Hepatocyte (in vitro differentiated cells): Measurements from ENCODE around the gene RPE65. TPM values are rescaled to one million over a fixed set of nuclear protein-coding genes. Genes with fewer than 3 reads are reported as not detected.

Experiments
- DNase-seq: peaks from one replicate; pipeline ENCODE4 v3.0.0-alpha.2; 2016; ENCODE audit warnings: low spot score
- H2AFZ ChIP-seq: fragments of 200-600 bp; sonication (generic); 2 replicates; pipeline ENCODE4 v1.6.0; 2016; ENCODE audit warnings: antibody characterized with exemption, mild to moderate bottlenecking
- H3K27ac ChIP-seq: fragments of 200-600 bp; sonication (generic); 2 replicates; pipeline ENCODE4 v1.5.1; 2016; ENCODE audit warnings: mild to moderate bottlenecking
- H3K27me3 ChIP-seq: fragments of 200-600 bp; sonication (generic); 2 replicates; pipeline ENCODE4 v1.6.1; 2016
- H3K36me3 ChIP-seq: fragments of 200-600 bp; sonication (generic); replicated peaks from 2 replicates; pipeline ENCODE4 v1.5.1; 2016; ENCODE audit warnings: low read depth; ENCODE audit not compliant: insufficient read depth
- H3K4me1 ChIP-seq: fragments of 200-600 bp; sonication (generic); 2 replicates; pipeline ENCODE4 v1.5.1; 2016; ENCODE audit warnings: mild to moderate bottlenecking, moderate library complexity; ENCODE audit not compliant: insufficient read depth
- H3K4me2 ChIP-seq: fragments of 200-600 bp; sonication (generic); 2 replicates; pipeline ENCODE4 v1.6.0; 2016
- H3K4me3 ChIP-seq: fragments of 200-600 bp; sonication (generic); 2 replicates; pipeline ENCODE4 v1.5.1; 2016; ENCODE audit warnings: mild to moderate bottlenecking
- H3K79me2 ChIP-seq: fragments of 200-600 bp; sonication (generic); 2 replicates; pipeline ENCODE4 v1.6.0; 2017; ENCODE audit warnings: mild to moderate bottlenecking
- H3K9me2 ChIP-seq: fragments of 200-600 bp; sonication (generic); replicated peaks from 2 replicates; pipeline ENCODE4 v1.6.0; 2017; ENCODE audit warnings: mild to moderate bottlenecking; ENCODE audit not compliant: insufficient read depth
- H3K9me3 ChIP-seq: fragments of 200-600 bp; sonication (generic); 2 replicates; pipeline ENCODE4 v1.5.1; 2016; ENCODE audit warnings: low read depth, mild to moderate bottlenecking
- H4K20me1 ChIP-seq: fragments of 200-600 bp; sonication (generic); 2 replicates; pipeline ENCODE4 v1.6.0; 2016; ENCODE audit warnings: mild to moderate bottlenecking; ENCODE audit not compliant: insufficient read depth, poor library complexity, severe bottlenecking
- EZH2 ChIP-seq: fragments of 200-600 bp; sonication (generic); IDR thresholded peaks from 2 replicates; pipeline ENCODE4 v1.6.1; 2016; ENCODE audit warnings: antibody characterized with exemption, mild to moderate bottlenecking, borderline replicate concordance
- EZH2phosphoT487 ChIP-seq: fragments of 200-600 bp; sonication (generic); IDR thresholded peaks from one replicate; pipeline ENCODE4 v1.6.1; 2018; ENCODE audit warnings: antibody characterized with exemption, mild to moderate bottlenecking, low read depth, moderate library complexity; ENCODE audit not compliant: unreplicated experiment, severe bottlenecking
- WGBS: methylation state at CpG from one replicate; pipeline ENCODE4 v1.1.6; 2016; ENCODE audit warnings: low lambda C conversion rate; ENCODE audit errors: missing lambda C conversion rate; 5-methylcytosine and 5-hydroxymethylcytosine counted together
- polyA plus RNA-seq: library from polyadenylated mRNA; unstranded; fragments of >200 nt; fragmentation: Nextera tagmentation; extraction: Ambion mirVana; gene quantifications from 2 replicates; pipeline ENCODE4 v1.2.1, GENCODE V29; 2016
- total RNA-seq: library from RNA; depleted of rRNA; stranded (reverse); fragments of >200 nt; gene quantifications from 2 replicates; pipeline ENCODE4 v1.2.3, GENCODE V29; 2014
- TF ChIP-seq, protein P1 (sequence below): fragments of 200-600 bp; sonication (generic); IDR thresholded peaks from 2 replicates; pipeline ENCODE4 v1.5.1; 2016; ENCODE audit warnings: antibody characterized with exemption, mild to moderate bottlenecking; ENCODE audit not compliant: poor library complexity

The RPE65 gene
- total and polyA plus RNA-seq, 2 experiments from 2014 or later: 0.39 to 0.70 TPM

DNA sequence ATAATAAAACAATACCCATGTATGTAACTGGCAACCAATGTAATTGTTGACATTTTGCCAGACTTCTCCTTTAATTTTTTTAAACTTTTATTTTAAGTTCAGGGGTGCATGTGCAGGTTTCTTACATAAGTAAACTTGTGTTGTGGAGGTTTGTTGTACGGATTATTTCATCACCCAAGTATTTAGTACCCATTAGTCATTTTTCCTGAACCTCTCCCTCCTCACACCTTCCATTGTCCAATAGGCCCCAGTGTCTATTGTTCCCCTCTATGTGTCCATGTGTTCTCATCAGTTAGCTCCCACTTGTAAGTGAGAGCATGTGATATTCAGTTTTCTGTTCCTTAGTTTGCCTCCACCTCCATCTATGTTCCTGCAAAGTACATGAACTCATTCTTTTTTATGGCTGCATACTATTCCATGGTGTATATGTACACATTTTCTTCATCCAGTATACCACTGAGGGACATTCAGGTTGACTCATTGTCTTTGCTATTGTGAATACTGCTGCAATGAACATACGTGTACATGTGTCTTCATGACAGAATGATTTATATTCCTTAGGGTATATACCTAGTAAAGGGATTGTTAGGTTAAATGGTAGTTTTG is 40.4 kb upstream of the RPE65 start:
- no peaks in the 10 kb centered on the region for H3K9me2 ChIP-seq
- no peaks in the 10 kb centered on the region for H3K36me3 ChIP-seq
- DNase-seq: no peak
- no peak overlapping the region for H2AFZ ChIP-seq
- no peak overlapping the region for H3K27ac ChIP-seq
- no peak overlapping the region for H3K4me2 ChIP-seq
- TF ChIP-seq EZH2 (no peak), EZH2phosphoT487 (no peak)
- TF ChIP-seq, protein P1, sequence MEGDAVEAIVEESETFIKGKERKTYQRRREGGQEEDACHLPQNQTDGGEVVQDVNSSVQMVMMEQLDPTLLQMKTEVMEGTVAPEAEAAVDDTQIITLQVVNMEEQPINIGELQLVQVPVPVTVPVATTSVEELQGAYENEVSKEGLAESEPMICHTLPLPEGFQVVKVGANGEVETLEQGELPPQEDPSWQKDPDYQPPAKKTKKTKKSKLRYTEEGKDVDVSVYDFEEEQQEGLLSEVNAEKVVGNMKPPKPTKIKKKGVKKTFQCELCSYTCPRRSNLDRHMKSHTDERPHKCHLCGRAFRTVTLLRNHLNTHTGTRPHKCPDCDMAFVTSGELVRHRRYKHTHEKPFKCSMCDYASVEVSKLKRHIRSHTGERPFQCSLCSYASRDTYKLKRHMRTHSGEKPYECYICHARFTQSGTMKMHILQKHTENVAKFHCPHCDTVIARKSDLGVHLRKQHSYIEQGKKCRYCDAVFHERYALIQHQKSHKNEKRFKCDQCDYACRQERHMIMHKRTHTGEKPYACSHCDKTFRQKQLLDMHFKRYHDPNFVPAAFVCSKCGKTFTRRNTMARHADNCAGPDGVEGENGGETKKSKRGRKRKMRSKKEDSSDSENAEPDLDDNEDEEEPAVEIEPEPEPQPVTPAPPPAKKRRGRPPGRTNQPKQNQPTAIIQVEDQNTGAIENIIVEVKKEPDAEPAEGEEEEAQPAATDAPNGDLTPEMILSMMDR: no peak
- no peaks in the 10 kb centered on the region for H3K9me3 ChIP-seq
- H3K4me3 ChIP-seq: no peak overlapping the region
- 98% methylated on average over 2 of the region's 2 CpGs for WGBS
- no peaks in the 10 kb centered on the region for H4K20me1 ChIP-seq
- no peaks in the 10 kb centered on the region for H3K27me3 ChIP-seq
- H3K79me2 ChIP-seq: peaks cover 12% of the 10 kb centered on the region
- no peaks in the 10 kb centered on the region for H3K4me1 ChIP-seq

DNA sequence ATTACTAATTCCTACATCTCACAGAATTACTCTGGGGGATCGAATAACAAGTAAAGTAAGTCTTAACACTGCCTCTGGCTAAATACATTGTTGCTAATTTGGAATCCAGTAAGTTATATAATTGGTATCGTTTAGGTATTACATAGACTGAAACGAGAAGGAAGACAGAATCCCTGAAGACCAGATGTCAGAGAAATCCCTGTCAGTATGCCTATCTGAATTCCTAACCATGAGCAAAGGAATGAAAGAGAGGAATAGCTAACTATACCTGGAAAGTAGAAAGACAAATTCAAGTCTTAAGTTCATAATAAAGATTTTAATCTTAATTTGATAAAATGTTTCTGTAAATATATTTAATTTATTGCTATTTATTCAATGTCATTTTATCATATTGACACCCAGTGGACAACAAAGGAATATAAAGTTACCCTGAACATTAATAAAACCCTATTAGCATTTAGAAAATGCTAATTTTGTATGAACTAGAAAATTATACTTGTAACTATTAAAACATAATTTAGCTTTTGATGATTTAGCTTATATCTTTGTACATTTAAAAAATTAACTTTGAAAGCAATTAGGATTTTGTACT is 35.8 kb upstream of the RPE65 start:
- Histone ChIP-seq H3K4me1 (no peaks in the 10 kb centered on the region), H4K20me1 (no peaks in the 10 kb centered on the region), H2AFZ (no peak overlapping the region), H3K9me2 (no peaks in the 10 kb centered on the region), H3K27me3 (no peaks in the 10 kb centered on the region), H3K9me3 (no peaks in the 10 kb centered on the region), H3K4me2 (no peak overlapping the region), H3K79me2 (no peaks in the 10 kb centered on the region), H3K4me3 (no peak overlapping the region), H3K36me3 (no peaks in the 10 kb centered on the region), H3K27ac (no peak overlapping the region)
- no peak for DNase-seq
- TF ChIP-seq, protein P1: no peak
- TF ChIP-seq EZH2phosphoT487: no peak
- no peak for TF ChIP-seq EZH2
- WGBS: 49% methylated on average over 3 of the region's 3 CpGs

DNA sequence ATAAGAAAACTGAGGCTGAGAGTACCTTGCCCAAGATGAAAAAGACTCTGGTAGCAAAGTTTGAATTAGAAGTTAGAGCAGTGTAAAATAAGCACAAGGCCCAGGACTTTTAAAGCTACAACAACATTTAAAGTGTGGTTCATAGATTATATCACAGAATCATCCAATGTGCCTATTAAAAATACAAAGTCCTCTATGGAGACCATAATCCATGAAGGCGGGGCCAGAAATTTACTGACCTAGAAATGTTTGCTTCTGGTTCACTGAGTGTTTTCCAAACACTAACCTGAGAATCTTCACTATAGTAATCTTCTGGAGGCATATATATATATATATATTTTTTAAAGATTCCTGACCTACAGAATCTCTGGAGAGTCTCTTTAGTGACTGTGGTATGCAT is 34.9 kb upstream of the RPE65 start:
- H3K9me2 ChIP-seq: no peaks in the 10 kb centered on the region
- no peak overlapping the region for H3K4me3 ChIP-seq
- H3K4me1 ChIP-seq: no peaks in the 10 kb centered on the region
- H2AFZ ChIP-seq: no peak overlapping the region
- no peaks in the 10 kb centered on the region for H3K36me3 ChIP-seq
- TF ChIP-seq EZH2phosphoT487 (no peak), EZH2 (no peak)
- H3K79me2 ChIP-seq: no peaks in the 10 kb centered on the region
- DNase-seq: no peak
- H3K27ac ChIP-seq: no peak overlapping the region
- no peaks in the 10 kb centered on the region for H4K20me1 ChIP-seq
- no peak overlapping the region for H3K4me2 ChIP-seq
- H3K27me3 ChIP-seq: no peaks in the 10 kb centered on the region
- H3K9me3 ChIP-seq: no peaks in the 10 kb centered on the region
- WGBS: 100% methylated on average over 1 of the region's 1 CpG

DNA sequence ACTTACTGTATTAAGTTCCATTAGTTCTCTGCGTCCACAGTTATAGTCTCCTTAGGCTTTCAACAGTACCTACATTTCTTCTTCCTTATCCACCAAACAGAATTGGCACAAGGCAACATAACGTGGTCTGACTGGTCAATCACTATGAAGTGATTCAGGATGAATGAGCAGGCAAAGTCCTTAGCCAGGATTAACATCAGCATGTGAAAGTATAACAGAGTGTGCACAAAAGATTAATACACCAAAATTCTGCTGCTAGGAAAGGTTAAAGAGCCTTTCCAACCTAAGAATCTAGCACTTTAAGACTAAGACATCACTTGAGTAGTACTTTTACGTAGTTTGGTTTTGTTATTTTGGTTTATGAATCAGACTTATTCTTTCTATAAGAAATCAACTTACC is 31.3 kb upstream of the RPE65 start:
- no peak for DNase-seq
- Histone ChIP-seq H3K79me2 (no peaks in the 10 kb centered on the region), H3K4me3 (no peak overlapping the region), H3K36me3 (no peaks in the 10 kb centered on the region), H3K27ac (no peak overlapping the region), H3K9me3 (no peaks in the 10 kb centered on the region), H3K27me3 (no peaks in the 10 kb centered on the region), H3K4me2 (no peak overlapping the region), H4K20me1 (no peaks in the 10 kb centered on the region), H3K9me2 (no peaks in the 10 kb centered on the region), H2AFZ (no peak overlapping the region), H3K4me1 (no peaks in the 10 kb centered on the region)
- WGBS: 92% methylated on average over 3 of the region's 3 CpGs
- TF ChIP-seq EZH2: no peak
- TF ChIP-seq, protein P1: no peak
- TF ChIP-seq EZH2phosphoT487: no peak
